RWPE2 (cell line): ENCODE data around the gene TMTC1.

Experiments
- ATAC-seq: fragments of 200-7000 bp; cut with Tn5 transposase; 3 replicates; pipeline ENCODE4 v1.9.1; 2021; ENCODE audit warnings: low read depth
- DNase-seq: peaks from one replicate; pipeline ENCODE4 v3.0.0-alpha.2; 2020; ENCODE audit warnings: low spot score
- H3K27ac ChIP-seq: fragments of 450-650 bp; 2 replicates; pipeline ENCODE4 v1.5.1; 2017; ENCODE audit warnings: mild to moderate bottlenecking; ENCODE audit not compliant: poor library complexity, severe bottlenecking
- H3K27me3 ChIP-seq: fragments of 250-450 bp; sonication (Bioruptor Pico); 2 replicates; pipeline ENCODE4 v1.5.1; 2021; ENCODE audit warnings: mild to moderate bottlenecking, moderate library complexity; ENCODE audit not compliant: insufficient read depth, poor library complexity, severe bottlenecking
- H3K36me3 ChIP-seq: fragments of 250-450 bp; sonication (Bioruptor Pico); 2 replicates; pipeline ENCODE4 v1.5.1; 2020; ENCODE audit warnings: low read depth, mild to moderate bottlenecking, moderate library complexity
- H3K4me1 ChIP-seq: fragments of 250-450 bp; sonication (Bioruptor Pico); 2 replicates; pipeline ENCODE4 v1.5.1; 2021; ENCODE audit warnings: mild to moderate bottlenecking, moderate library complexity; ENCODE audit not compliant: insufficient read depth, poor library complexity, severe bottlenecking
- H3K4me3 ChIP-seq: fragments of 250-450 bp; sonication (Bioruptor Pico); 2 replicates; pipeline ENCODE4 v1.5.1; 2021; ENCODE audit warnings: mild to moderate bottlenecking, moderate library complexity; ENCODE audit not compliant: severe bottlenecking
- H3K9me3 ChIP-seq: fragments of 250-450 bp; sonication (Bioruptor Pico); 2 replicates; pipeline ENCODE4 v1.5.1; 2021; ENCODE audit warnings: mild to moderate bottlenecking, moderate library complexity; ENCODE audit not compliant: severe bottlenecking
- TF ChIP-seq, protein P1 (sequence below): fragments of 450-650 bp; IDR thresholded peaks from one replicate; pipeline ENCODE4 v1.5.1; 2017; ENCODE audit warnings: mild to moderate bottlenecking, moderate library complexity; ENCODE audit not compliant: poor library complexity, severe bottlenecking

Gene TMTC1

DNA sequence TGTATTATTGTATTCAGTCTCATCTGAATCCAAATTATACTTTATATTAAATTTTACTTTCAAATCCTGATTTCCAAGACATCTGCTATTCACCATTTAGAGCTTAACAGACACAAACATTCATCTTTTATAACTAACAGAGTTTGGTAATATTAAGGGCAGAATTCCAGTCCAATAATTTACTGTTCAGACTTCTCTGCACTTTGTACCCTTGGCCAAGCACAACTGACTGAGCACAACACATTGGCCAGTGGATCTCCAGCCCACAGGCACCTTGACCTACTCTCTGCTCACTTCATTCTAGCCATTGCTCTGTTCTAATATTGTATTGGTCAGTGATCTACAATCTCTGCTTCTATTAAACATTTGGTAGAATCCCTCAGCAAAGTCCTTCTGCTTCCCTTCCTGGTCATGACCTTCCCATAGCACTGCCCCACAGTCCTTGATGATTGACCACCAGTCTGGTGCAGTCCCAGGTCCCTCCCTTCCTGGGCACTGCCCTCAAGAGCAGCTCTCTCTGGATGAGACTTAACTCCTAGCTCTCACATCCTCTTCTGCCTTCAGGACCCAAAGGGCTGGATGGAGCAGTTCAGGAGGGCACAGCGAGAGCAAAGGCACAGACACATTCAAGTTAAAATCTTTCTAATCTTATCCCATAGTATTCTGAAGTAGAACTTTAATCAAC lies 188.5 kb downstream of the TMTC1 start:
- Histone ChIP-seq H3K4me1 (no peaks in the 10 kb centered on the region), H3K27ac (no peak overlapping the region), H3K27me3 (no peaks in the 10 kb centered on the region), H3K36me3 (no peaks in the 10 kb centered on the region), H3K9me3 (no peaks in the 10 kb centered on the region), H3K4me3 (no peak overlapping the region)
- TF ChIP-seq, protein P1, sequence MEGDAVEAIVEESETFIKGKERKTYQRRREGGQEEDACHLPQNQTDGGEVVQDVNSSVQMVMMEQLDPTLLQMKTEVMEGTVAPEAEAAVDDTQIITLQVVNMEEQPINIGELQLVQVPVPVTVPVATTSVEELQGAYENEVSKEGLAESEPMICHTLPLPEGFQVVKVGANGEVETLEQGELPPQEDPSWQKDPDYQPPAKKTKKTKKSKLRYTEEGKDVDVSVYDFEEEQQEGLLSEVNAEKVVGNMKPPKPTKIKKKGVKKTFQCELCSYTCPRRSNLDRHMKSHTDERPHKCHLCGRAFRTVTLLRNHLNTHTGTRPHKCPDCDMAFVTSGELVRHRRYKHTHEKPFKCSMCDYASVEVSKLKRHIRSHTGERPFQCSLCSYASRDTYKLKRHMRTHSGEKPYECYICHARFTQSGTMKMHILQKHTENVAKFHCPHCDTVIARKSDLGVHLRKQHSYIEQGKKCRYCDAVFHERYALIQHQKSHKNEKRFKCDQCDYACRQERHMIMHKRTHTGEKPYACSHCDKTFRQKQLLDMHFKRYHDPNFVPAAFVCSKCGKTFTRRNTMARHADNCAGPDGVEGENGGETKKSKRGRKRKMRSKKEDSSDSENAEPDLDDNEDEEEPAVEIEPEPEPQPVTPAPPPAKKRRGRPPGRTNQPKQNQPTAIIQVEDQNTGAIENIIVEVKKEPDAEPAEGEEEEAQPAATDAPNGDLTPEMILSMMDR = no peak
- no peak for ATAC-seq
- no peak for DNase-seq

DNA sequence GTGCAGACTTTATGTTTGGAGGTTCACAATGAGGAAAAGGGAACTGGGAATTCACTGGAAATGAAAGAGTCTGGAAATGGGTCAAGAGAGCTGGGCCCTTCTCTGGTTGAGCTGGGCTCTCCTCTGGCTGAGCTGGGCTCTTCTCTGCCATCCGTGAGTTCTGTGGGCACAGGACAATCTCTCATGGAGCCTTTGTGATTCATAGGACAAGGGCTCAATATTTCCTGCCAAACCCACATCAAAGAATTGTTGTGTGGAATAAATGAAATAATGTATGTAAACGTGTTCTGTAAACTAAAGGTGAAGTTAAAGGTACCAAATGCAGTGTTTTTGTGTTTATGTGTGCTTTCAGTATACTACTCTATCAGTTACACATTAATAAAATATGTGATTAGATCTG lies 190.7 kb downstream of the TMTC1 start:
- Histone ChIP-seq H3K4me3 (no peak overlapping the region), H3K27me3 (no peaks in the 10 kb centered on the region), H3K27ac (no peak overlapping the region), H3K36me3 (no peaks in the 10 kb centered on the region), H3K9me3 (no peaks in the 10 kb centered on the region), H3K4me1 (no peaks in the 10 kb centered on the region)
- ATAC-seq (no peak), DNase-seq (no peak)
- TF ChIP-seq, protein P1 = no peak

DNA sequence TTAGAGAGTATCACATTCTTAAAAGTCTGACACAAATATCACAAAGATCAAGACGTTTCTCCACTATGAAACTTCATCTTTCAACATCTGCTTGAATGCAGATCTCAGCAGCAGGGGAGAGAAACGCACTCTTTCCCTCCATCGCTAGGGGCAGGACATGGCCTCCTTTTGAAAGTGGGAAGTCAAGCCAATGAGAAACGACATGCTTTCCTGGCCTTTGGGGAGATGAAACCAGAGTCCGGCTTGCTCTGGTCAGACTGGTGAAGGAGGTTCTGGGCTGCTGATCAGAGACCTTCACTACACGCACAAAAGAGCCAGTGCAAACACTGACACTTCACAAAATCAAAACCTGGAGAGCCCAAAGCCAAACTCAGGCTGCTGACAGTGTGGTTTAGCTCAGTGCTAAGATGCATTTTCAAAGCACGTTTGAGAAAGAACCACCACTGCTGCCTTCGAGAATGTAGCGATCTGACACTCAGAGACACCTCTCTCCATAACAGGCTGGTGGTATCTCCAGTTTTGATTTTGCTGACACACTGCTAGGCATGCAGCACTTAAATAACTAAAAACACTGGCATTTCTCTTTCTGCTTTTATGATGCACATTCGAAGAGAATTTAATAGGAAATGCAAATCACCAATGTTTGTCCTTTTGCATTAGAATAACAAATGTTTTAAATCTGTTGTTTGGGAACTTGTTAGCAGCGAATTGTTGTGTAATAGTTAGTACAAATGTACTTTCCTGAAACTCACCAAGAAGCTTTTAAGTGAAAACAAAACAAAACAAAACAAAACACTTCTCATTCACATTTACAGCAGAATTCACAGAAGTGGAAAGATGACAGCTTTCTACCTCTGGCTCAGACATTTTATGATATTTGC lies 192.4 kb downstream of the TMTC1 start:
- TF ChIP-seq, protein P1 = no peak
- no peaks in the 10 kb centered on the region for H3K4me1 ChIP-seq
- no peak overlapping the region for H3K27ac ChIP-seq
- no peaks in the 10 kb centered on the region for H3K27me3 ChIP-seq
- H3K4me3 ChIP-seq = no peak overlapping the region
- H3K9me3 ChIP-seq = no peaks in the 10 kb centered on the region
- no peak for DNase-seq
- ATAC-seq = no peak
- H3K36me3 ChIP-seq = no peaks in the 10 kb centered on the region

DNA sequence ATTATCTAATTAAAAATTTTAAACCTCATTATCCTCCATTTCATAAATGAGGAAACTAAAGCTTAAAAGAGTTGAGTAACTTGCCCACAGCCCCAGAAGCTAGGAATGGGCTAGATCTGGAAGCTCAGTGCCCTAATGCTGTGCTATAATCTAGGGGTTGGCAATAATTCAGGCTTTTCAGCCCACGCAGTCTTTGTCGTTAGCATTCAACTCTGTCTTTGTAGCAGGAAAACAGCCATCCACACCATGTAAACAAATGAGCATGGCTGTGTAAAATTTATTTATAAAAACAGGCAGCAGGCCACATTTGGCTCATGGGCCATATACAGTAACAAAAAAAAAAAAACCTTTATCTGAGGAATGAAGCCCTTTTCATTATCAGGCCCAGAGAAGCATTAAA lies 193.9 kb downstream of the TMTC1 start:
- Histone ChIP-seq H3K36me3 (no peaks in the 10 kb centered on the region), H3K9me3 (no peaks in the 10 kb centered on the region), H3K4me1 (no peaks in the 10 kb centered on the region), H3K4me3 (no peak overlapping the region), H3K27me3 (no peaks in the 10 kb centered on the region), H3K27ac (no peak overlapping the region)
- ATAC-seq (no peak), DNase-seq (no peak)
- TF ChIP-seq, protein P1 = no peak

DNA sequence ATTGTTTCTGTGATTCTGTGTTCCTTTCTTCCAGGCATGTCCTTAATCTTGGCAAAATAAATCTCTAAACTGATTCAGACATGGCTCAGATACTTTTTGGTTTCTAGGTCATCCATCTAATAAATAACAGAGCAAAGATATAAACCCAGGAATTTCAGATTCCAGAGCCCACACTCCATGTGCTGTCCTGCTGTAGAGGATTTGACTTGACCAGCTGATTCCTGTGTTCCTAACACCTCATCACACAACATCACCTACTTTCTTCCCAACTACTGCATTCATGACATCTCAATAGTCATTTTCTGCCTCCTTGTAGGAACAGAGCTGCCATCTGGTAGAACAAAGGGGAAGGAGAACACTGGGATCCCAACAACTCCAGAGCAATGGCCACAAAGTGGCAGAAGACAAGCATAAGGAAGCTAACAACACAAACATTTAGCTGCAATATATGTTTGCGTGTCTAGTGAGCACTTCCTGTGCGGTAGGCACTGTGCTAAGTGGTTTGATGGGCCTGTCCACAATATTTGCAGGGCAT lies 194.4 kb downstream of the TMTC1 start:
- no peaks in the 10 kb centered on the region for H3K27me3 ChIP-seq
- no peak for DNase-seq
- no peak overlapping the region for H3K4me3 ChIP-seq
- H3K27ac ChIP-seq = no peak overlapping the region
- no peak for ATAC-seq
- H3K36me3 ChIP-seq = no peaks in the 10 kb centered on the region
- TF ChIP-seq, protein P1 = no peak
- no peaks in the 10 kb centered on the region for H3K9me3 ChIP-seq
- H3K4me1 ChIP-seq = no peaks in the 10 kb centered on the region
